CD4-positive, alpha-beta T cell (primary cell): ENCODE results near the gene STARD7. TPM values are rescaled to one million over a fixed set of nuclear protein-coding genes. Genes with fewer than 3 reads are reported as not detected.

Source experiments
- ATAC-seq: fragments of 200-7000 bp; cut with Tn5 transposase; one replicate; pipeline ENCODE4 v1.10.0; 2022; ENCODE audit warnings: mild to moderate bottlenecking; ENCODE audit not compliant: poor library complexity
- CTCF ChIA-PET: fragments of 350-600 bp; sonication (Branson Sonifier 250); formaldehyde crosslinking; loops from one replicate; lab custom pipeline; 2021; ENCODE audit warnings: antibody characterized with exemption, inconsistent platforms; lab: Charles Lee
- POLR2A ChIA-PET: fragments of 350-600 bp; sonication (Branson Sonifier 250); formaldehyde crosslinking; loops from one replicate; lab custom pipeline; 2021; ENCODE audit warnings: antibody characterized with exemption, inconsistent platforms; lab: Charles Lee
- DNase-seq, 14 experiments: peaks; one replicate each; pipeline ENCODE4 v3.0.0-alpha.2; 2013 to 2020; ENCODE audit warnings: mixed read lengths in 2 of 14
- H3K27ac ChIP-seq, 2 donors: one replicate each; pipeline versions ENCODE4 v1.5.1 to v1.7.0; 2013; ENCODE audit warnings: low read length in 2 of 2, low read depth in 1 of 2, mild to moderate bottlenecking in 1 of 2
- H3K27me3 ChIP-seq, 2 experiments: 1 replicate in 1 of 2; 2 replicates in 1 of 2; pipeline versions ENCODE4 v1.6.1 to v1.7.0; 2013; ENCODE audit warnings: low read length in 2 of 2, control low read depth in 1 of 2, mild to moderate bottlenecking in 1 of 2, moderate library complexity in 1 of 2; ENCODE audit not compliant: insufficient read depth in 2 of 2, control insufficient read depth in 1 of 2
- H3K36me3 ChIP-seq: one replicate; pipeline ENCODE4 v1.6.1; 2013; ENCODE audit warnings: low read length, control low read depth; ENCODE audit not compliant: insufficient read depth
- H3K4me1 ChIP-seq: one replicate; pipeline ENCODE4 v1.6.1; 2013; ENCODE audit warnings: low read length, control low read depth; ENCODE audit not compliant: insufficient read depth
- H3K4me3 ChIP-seq: one replicate; pipeline ENCODE4 v1.5.1; 2013; ENCODE audit warnings: mild to moderate bottlenecking, low read length, moderate library complexity
- H3K9me3 ChIP-seq, 2 experiments: 1 replicate in 1 of 2; 2 replicates in 1 of 2; pipeline versions ENCODE4 v1.6.1 to v1.7.0; 2013; ENCODE audit warnings: low read length in 2 of 2, mild to moderate bottlenecking in 2 of 2, control low read depth in 1 of 2, moderate library complexity in 1 of 2; ENCODE audit not compliant: control insufficient read depth in 1 of 2, insufficient read depth in 1 of 2
- H3K27ac Mint-ChIP-seq: one replicate; pipeline ENCODE4 v1.8.0; 2020; ENCODE audit warnings: mixed read lengths
- H3K27me3 Mint-ChIP-seq: one replicate; pipeline ENCODE4 v1.8.0; 2021; ENCODE audit warnings: mixed read lengths
- H3K36me3 Mint-ChIP-seq: one replicate; pipeline ENCODE4 v1.8.0; 2021; ENCODE audit warnings: low read depth, mixed read lengths
- H3K4me1 Mint-ChIP-seq: one replicate; pipeline ENCODE4 v1.8.0; 2021; ENCODE audit warnings: low read depth, mixed read lengths
- H3K4me3 Mint-ChIP-seq: one replicate; pipeline ENCODE4 v1.8.0; 2020; ENCODE audit warnings: mild to moderate bottlenecking, mixed read lengths
- H3K9me3 Mint-ChIP-seq: one replicate; pipeline ENCODE4 v1.8.0; 2020; ENCODE audit warnings: mixed read lengths
- intact Hi-C, 2 experiments: fragments of 100-400 bp; cut with DNase I in 1 of 2; cut with micrococcal nuclease in 1 of 2; formaldehyde crosslinking; loops; one replicate each; pipeline versions ENCODE4 v1.15.1 to v1.9.0; 2023 to 2025; cut with DNase I, micrococcal nuclease
- total RNA-seq, 174 experiments: library from RNA in 2 of 174; stranded (reverse) in 2 of 174; gene quantifications; one replicate each; pipeline ENCODE4 v1.2.3 and lab custom pipeline; 2021 to 2026
- TF ChIP-seq, protein P1 (sequence below): fragments of 200-600 bp; IDR thresholded peaks from one replicate; pipeline ENCODE4 v1.8.0; 2022; ENCODE audit warnings: antibody characterized with exemption, mild to moderate bottlenecking

Gene STARD7
- total RNA-seq, 2 experiments from 2014 or later: 57.4 to 58.6 TPM

DNA sequence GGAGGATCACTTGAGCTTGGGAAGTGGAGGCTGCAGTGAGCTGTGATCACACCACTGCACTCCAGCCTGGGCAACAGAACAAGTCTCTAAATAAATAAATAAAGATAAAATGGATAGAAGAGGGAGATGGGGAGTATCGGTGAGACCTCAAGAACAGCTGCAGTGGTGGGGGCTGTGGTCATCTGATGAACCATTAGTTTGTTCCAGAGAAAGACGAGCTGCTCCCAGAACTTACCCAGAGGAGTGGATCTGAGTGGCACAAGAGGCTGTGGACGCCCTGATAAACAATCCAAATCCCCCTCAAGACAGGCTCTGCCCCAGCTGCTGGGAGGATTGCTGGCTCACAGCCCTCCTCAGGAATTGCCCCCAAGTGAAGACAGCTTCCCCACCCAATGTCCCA, 30.5 kb upstream of the STARD7 start:
- ChIA-PET CTCF (no interaction called here), POLR2A (no interaction called here)
- Mint-ChIP-seq H3K4me3 (no peak overlapping the region), H3K4me1 (peaks cover 26% of the 10 kb centered on the region), H3K27me3 (no peaks in the 10 kb centered on the region), H3K9me3 (no peaks in the 10 kb centered on the region), H3K27ac (no peak overlapping the region), H3K36me3 (no peaks in the 10 kb centered on the region)
- ATAC-seq (no peak), DNase-seq (no peak)
- intact Hi-C loops: no loop called here
- Histone ChIP-seq H3K4me3 (no peak overlapping the region), H3K36me3 (peaks cover 3% of the 10 kb centered on the region), H3K4me1 (peaks cover 29% of the 10 kb centered on the region), H3K27ac (no peak overlapping the region), H3K9me3 (no peaks in the 10 kb centered on the region), H3K27me3 (no peaks in the 10 kb centered on the region)
- TF ChIP-seq, protein P1, sequence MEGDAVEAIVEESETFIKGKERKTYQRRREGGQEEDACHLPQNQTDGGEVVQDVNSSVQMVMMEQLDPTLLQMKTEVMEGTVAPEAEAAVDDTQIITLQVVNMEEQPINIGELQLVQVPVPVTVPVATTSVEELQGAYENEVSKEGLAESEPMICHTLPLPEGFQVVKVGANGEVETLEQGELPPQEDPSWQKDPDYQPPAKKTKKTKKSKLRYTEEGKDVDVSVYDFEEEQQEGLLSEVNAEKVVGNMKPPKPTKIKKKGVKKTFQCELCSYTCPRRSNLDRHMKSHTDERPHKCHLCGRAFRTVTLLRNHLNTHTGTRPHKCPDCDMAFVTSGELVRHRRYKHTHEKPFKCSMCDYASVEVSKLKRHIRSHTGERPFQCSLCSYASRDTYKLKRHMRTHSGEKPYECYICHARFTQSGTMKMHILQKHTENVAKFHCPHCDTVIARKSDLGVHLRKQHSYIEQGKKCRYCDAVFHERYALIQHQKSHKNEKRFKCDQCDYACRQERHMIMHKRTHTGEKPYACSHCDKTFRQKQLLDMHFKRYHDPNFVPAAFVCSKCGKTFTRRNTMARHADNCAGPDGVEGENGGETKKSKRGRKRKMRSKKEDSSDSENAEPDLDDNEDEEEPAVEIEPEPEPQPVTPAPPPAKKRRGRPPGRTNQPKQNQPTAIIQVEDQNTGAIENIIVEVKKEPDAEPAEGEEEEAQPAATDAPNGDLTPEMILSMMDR: no peak

DNA sequence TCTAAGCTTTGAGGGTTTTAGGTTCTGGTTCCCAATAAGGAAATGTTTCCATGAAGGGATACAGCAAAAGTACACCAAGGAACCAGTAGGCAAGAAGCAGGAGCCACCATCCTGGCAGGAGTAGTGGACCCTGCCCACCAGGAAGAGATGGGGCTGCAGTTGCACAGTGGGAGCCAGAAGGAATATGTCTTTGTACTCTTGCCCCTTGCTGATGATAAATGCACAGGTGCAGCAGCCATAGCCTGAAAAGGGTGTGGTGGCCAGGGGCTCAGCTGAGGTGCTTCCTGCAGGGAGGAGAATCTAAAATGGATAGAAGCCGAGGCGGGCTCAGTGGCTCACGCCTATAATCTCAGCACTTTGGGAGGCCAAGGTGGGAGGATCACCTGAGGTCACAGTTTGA, 29.6 kb upstream of the STARD7 start:
- no peak overlapping the region for H3K4me3 ChIP-seq
- no peaks in the 10 kb centered on the region for H3K9me3 ChIP-seq
- H3K36me3 ChIP-seq: peaks cover 3% of the 10 kb centered on the region
- Mint-ChIP-seq H3K9me3 (no peaks in the 10 kb centered on the region), H3K4me1 (peaks cover 26% of the 10 kb centered on the region), H3K27me3 (no peaks in the 10 kb centered on the region), H3K27ac (no peak overlapping the region), H3K4me3 (no peak overlapping the region), H3K36me3 (no peaks in the 10 kb centered on the region)
- H3K27me3 ChIP-seq: no peaks in the 10 kb centered on the region
- TF ChIP-seq, protein P1: no peak
- DNase-seq (no peak), ATAC-seq (no peak)
- POLR2A ChIA-PET: interaction anchor here (1.3 kb wide), 1 partner anchor 30 kb away, joined by 5 read pairs; the partner anchor contains the start of gene STARD7
- intact Hi-C loops: no loop called here
- CTCF ChIA-PET: no interaction called here
- H3K4me1 ChIP-seq: peaks cover 27% of the 10 kb centered on the region
- no peak overlapping the region for H3K27ac ChIP-seq

GRCh38 chr2:96236882-96237281, 28.3 kb upstream of the STARD7 start:
- intact Hi-C loops: no loop called here
- Histone ChIP-seq H3K9me3 (no peaks in the 10 kb centered on the region), H3K27ac (no peak overlapping the region), H3K27me3 (no peaks in the 10 kb centered on the region), H3K4me3 (no peak overlapping the region), H3K4me1 (peaks cover 13% of the 10 kb centered on the region), H3K36me3 (peaks cover 3% of the 10 kb centered on the region)
- TF ChIP-seq, protein P1: no peak
- no peaks in the 10 kb centered on the region for H3K36me3 Mint-ChIP-seq
- no peaks in the 10 kb centered on the region for H3K27me3 Mint-ChIP-seq
- DNase-seq (no peak), ATAC-seq (no peak)
- ChIA-PET CTCF (no interaction called here), POLR2A (no interaction called here)
- no peak overlapping the region for H3K27ac Mint-ChIP-seq
- peaks cover 15% of the 10 kb centered on the region for H3K4me1 Mint-ChIP-seq
- H3K9me3 Mint-ChIP-seq: no peaks in the 10 kb centered on the region
- no peak overlapping the region for H3K4me3 Mint-ChIP-seq
